K562 (cell line): ENCODE data around the gene TRAPPC4. TPM values are rescaled to one million over a fixed set of nuclear protein-coding genes. Genes with fewer than 3 reads are reported as not detected.
A peak's percentile ranks its signal among the peaks of the same experiment; 100 is the strongest.

ENCODE experiments used
- CCNT2 ChIP-seq: IDR thresholded peaks from 2 replicates; pipeline ENCODE4 v1.6.1; 2011; ENCODE audit warnings: borderline replicate concordance, low read depth, mild to moderate bottlenecking, moderate library complexity, mixed read lengths, low read length; ENCODE audit not compliant: insufficient read length; ENCODE audit errors: extremely low read depth
- HDAC1 ChIP-seq, 2 experiments: fragments of 450-650 bp; IDR thresholded peaks; 2 replicates each; pipeline ENCODE4 v1.6.1; 2016 to 2017; ENCODE audit warnings: inconsistent platforms in 1 of 2, mild to moderate bottlenecking in 1 of 2, moderate library complexity in 1 of 2
- SP1 ChIP-seq: sonication (generic); formaldehyde crosslinking; IDR thresholded peaks from 2 replicates; pipeline ENCODE4 v1.8.1; 2022; ENCODE audit warnings: mild to moderate bottlenecking, missing genetic modification reagents
- ZNF668 ChIP-seq: fragments of 250-450 bp; sonication (Bioruptor Pico); IDR thresholded peaks from 2 replicates; pipeline ENCODE4 v1.8.0; 2022; ENCODE audit warnings: mild to moderate bottlenecking, inconsistent platforms
- polyA plus RNA-seq, 8 experiments: library from polyadenylated mRNA; depleted of rRNA in 4 of 8; stranded (reverse) in 5 of 8; unstranded in 3 of 8; fragments of >200 nt; fragmentation: Nextera tagmentation in 2 of 8; fragmentation: Illumina TruSeq in 1 of 8; extraction: Ambion mirVana in 2 of 8; extraction: Trizol in 1 of 8; gene quantifications; 2 replicates each; pipeline versions ENCODE4 v1.2.1 to v1.2.3, GENCODE V29; 2011 to 2014; ENCODE audit warnings: inconsistent platforms in 1 of 8, missing spikeins in 1 of 8
- total RNA-seq, 7 experiments: library from RNA; depleted of rRNA in 6 of 7; stranded (reverse); fragments of >200 nt in 6 of 7; fragmentation: Illumina TruSeq in 2 of 7; extraction: Trizol in 2 of 7; gene quantifications; 2 replicates each; pipeline versions ENCODE4 v1.2.1 to v1.2.3, GENCODE V29; 2011 to 2021; ENCODE audit warnings: low replicate concordance in 1 of 7
- TF ChIP-seq, protein P1 (sequence below): fragments of 450-650 bp; IDR thresholded peaks from 2 replicates; pipeline ENCODE4 v1.6.1; 2016
- TF ChIP-seq, protein P2 (sequence below): sonication (generic); formaldehyde crosslinking; IDR thresholded peaks from 2 replicates; pipeline ENCODE4 v1.8.1; 2023; ENCODE audit warnings: mild to moderate bottlenecking, missing genetic modification reagents
- TF ChIP-seq, protein P3 (sequence below): IDR thresholded peaks from 2 replicates; pipeline ENCODE4 v1.6.1; 2014; ENCODE audit warnings: antibody characterized with exemption
- TF ChIP-seq, protein P4 (sequence below): IDR thresholded peaks from 2 replicates; pipeline ENCODE4 v1.6.1; 2016; ENCODE audit warnings: missing genetic modification characterization, missing compliant biosample characterization
- TF ChIP-seq, protein P5 (sequence below), 2 experiments: fragments of 450-650 bp; IDR thresholded peaks; 2 replicates each; pipeline ENCODE4 v1.6.1; 2016; ENCODE audit warnings: mild to moderate bottlenecking in 2 of 2, borderline replicate concordance in 1 of 2, low read depth in 1 of 2, moderate library complexity in 1 of 2

The TRAPPC4 gene
- total and polyA plus RNA-seq, 9 of the 15 experiments (the other 6 are each of a cell fraction or from before 2014, with no cell fraction given): 121 to 524 (median 142) TPM

DNA sequence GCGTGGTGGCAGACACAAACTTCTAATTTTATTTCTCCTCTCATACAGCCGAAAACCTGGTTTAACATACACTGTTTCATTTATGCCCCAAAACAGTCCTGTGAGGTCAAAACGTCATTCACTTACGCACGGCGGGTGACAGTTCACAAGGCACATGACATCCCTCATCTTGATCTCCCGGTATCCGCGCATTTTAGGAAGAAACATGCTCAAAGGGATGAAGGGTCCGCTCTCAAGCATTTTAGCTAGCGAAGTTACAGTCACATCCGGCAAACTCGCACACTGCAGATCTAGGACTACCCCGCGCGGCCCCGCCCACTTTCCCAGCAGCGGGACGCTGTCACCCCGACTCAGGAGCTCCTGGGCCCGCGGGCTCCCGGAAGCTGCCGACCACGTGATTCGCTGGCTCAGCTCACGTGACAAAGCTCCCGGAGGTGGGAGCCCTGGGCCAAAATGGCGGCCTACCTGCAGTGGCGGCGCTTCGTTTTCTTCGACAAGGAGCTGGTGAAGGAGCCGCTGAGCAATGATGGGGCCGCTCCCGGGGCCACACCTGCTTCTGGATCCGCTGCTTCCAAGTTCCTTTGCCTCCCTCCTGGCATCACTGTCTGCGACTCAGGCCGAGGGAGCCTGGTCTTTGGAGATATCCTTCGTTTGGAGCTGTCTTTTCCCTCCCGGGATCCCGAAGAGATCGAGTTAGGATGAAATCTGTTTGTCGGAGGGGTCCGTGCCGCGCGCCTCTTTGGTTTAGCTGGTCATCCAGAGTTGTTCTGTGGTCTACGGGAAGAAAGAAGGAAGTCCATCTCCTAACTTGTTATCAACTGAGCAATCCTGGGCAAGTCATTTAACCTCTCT is 49.0 kb downstream of the TRAPPC4 start, which contains the start of gene VPS11 (continued):
- TF ChIP-seq, protein P1, sequence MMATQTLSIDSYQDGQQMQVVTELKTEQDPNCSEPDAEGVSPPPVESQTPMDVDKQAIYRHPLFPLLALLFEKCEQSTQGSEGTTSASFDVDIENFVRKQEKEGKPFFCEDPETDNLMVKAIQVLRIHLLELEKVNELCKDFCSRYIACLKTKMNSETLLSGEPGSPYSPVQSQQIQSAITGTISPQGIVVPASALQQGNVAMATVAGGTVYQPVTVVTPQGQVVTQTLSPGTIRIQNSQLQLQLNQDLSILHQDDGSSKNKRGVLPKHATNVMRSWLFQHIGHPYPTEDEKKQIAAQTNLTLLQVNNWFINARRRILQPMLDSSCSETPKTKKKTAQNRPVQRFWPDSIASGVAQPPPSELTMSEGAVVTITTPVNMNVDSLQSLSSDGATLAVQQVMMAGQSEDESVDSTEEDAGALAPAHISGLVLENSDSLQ: peak; percentile 82
- TF ChIP-seq, protein P2, sequence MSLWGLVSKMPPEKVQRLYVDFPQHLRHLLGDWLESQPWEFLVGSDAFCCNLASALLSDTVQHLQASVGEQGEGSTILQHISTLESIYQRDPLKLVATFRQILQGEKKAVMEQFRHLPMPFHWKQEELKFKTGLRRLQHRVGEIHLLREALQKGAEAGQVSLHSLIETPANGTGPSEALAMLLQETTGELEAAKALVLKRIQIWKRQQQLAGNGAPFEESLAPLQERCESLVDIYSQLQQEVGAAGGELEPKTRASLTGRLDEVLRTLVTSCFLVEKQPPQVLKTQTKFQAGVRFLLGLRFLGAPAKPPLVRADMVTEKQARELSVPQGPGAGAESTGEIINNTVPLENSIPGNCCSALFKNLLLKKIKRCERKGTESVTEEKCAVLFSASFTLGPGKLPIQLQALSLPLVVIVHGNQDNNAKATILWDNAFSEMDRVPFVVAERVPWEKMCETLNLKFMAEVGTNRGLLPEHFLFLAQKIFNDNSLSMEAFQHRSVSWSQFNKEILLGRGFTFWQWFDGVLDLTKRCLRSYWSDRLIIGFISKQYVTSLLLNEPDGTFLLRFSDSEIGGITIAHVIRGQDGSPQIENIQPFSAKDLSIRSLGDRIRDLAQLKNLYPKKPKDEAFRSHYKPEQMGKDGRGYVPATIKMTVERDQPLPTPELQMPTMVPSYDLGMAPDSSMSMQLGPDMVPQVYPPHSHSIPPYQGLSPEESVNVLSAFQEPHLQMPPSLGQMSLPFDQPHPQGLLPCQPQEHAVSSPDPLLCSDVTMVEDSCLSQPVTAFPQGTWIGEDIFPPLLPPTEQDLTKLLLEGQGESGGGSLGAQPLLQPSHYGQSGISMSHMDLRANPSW (CRISPR knock-in tag): no peak
- TF ChIP-seq HDAC1 (IDR thresholded peaks at IDR 0.05): peak in 1 of 2 experiments; percentile 95; a peak in 2 of 4 replicates
- TF ChIP-seq, protein P3, sequence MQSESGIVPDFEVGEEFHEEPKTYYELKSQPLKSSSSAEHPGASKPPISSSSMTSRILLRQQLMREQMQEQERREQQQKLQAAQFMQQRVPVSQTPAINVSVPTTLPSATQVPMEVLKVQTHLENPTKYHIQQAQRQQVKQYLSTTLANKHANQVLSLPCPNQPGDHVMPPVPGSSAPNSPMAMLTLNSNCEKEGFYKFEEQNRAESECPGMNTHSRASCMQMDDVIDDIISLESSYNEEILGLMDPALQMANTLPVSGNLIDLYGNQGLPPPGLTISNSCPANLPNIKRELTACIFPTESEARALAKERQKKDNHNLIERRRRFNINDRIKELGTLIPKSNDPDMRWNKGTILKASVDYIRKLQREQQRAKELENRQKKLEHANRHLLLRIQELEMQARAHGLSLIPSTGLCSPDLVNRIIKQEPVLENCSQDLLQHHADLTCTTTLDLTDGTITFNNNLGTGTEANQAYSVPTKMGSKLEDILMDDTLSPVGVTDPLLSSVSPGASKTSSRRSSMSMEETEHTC: 0 out of 2 replicates have a peak, but pooled peaks have one; percentile 71
- TF ChIP-seq, protein P4, sequence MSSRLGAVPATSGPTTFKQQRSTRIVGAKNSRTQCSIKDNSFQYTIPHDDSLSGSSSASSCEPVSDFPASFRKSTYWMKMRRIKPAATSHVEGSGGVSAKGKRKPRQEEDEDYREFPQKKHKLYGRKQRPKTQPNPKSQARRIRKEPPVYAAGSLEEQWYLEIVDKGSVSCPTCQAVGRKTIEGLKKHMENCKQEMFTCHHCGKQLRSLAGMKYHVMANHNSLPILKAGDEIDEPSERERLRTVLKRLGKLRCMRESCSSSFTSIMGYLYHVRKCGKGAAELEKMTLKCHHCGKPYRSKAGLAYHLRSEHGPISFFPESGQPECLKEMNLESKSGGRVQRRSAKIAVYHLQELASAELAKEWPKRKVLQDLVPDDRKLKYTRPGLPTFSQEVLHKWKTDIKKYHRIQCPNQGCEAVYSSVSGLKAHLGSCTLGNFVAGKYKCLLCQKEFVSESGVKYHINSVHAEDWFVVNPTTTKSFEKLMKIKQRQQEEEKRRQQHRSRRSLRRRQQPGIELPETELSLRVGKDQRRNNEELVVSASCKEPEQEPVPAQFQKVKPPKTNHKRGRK (tag): no peak
- no peak for TF ChIP-seq ZNF668 (CRISPR knock-in tag)
- TF ChIP-seq, protein P5, sequence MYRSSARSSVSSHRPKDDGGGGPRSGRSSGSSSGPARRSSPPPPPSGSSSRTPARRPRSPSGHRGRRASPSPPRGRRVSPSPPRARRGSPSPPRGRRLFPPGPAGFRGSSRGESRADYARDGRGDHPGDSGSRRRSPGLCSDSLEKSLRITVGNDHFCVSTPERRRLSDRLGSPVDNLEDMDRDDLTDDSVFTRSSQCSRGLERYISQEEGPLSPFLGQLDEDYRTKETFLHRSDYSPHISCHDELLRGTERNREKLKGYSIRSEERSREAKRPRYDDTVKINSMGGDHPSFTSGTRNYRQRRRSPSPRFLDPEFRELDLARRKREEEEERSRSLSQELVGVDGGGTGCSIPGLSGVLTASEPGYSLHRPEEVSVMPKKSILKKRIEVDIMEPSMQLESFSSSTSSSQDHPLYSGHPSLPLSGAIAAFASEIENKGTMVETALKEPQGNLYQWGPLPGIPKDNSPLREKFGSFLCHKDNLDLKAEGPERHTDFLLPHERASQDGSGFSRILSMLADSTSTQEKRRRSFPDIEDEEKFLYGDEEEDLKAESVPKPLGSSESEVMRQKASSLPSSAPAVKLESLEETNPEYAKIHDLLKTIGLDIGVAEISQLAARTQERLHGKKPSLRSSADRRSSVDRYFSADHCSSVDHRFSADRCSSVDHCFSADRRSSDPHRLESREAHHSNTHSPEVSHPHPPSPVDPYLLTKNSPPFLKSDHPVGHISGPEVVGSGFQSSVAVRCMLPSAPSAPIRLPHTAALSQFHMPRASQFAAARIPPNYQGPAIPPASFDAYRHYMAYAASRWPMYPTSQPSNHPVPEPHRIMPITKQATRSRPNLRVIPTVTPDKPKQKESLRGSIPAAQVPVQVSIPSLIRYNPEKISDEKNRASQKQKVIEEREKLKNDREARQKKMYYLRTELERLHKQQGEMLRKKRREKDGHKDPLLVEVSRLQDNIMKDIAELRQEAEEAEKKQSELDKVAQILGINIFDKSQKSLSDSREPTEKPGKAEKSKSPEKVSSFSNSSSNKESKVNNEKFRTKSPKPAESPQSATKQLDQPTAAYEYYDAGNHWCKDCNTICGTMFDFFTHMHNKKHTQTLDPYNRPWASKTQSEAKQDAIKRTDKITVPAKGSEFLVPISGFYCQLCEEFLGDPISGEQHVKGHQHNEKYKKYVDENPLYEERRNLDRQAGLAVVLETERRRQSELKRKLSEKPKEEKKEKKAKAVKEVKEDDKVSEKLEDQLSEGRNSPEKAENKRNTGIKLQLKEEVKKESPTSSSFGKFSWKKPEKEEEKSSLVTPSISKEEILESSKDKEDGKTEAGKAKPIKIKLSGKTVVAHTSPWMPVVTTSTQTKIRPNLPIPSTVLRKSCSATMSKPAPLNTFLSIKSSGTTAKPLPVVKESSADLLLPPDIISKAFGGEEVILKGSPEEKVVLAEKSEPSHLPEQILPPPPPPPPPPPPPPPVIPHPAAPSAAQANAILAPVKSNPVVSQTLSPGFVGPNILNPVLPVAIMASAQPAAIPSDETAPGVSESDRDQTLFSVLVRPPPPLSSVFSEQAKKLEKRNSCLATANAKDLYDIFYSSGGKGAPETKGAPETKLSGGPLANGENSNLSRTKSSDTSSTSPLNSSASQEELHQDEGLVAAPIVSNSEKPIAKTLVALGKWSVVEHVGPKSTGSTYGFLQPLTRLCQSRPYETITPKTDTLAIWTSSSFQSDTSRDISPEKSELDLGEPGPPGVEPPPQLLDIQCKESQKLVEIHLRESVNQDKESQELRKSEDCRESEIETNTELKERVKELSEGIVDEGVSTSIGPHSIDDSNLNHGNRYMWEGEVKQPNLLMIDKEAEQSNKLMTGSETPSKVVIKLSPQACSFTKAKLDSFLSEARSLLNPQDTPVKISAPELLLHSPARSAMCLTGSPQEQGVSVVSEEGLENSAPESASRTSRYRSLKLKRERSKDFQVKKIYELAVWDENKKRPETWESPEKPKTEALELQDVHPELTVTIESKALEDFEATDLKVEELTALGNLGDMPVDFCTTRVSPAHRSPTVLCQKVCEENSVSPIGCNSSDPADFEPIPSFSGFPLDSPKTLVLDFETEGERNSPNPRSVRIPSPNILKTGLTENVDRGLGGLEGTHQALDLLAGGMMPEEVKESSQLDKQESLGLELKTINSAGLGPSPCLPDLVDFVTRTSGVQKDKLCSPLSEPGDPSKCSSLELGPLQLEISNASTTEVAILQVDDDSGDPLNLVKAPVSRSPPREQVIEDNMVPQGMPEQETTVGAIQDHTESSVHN (IDR thresholded peaks at IDR 0.05; ENCODE audit: borderline replicate concordance in 1 of 2, low read depth in 1 of 2): 0 out of 4 replicates have a peak, but pooled peaks of 1 of the 2 experiments have one; percentile 32
- peak; percentile 71 for TF ChIP-seq SP1
- TF ChIP-seq CCNT2: peak; percentile 87
